Measurements from ENCODE around the gene PLEKHG3.

PLEKHG3 gene

GRCh38 chr14:64732536-64733120, 28.4 kb downstream of the PLEKHG3 start:
- no peak overlapping the region for H3K4me3 ChIP-seq (ENCODE audit: low read length)
- no peak for TF ChIP-seq ZNF274 (IDR thresholded peaks at IDR 0.05; ENCODE audit: low read depth, low read length)

GRCh38 chr14:64733321-64733720, 29.1 kb downstream of the PLEKHG3 start:
- no peak overlapping the region for H3K4me3 ChIP-seq (ENCODE audit: low read length)
- TF ChIP-seq ZNF274 (IDR thresholded peaks at IDR 0.05; ENCODE audit: low read depth, low read length) = no peak

DNA sequence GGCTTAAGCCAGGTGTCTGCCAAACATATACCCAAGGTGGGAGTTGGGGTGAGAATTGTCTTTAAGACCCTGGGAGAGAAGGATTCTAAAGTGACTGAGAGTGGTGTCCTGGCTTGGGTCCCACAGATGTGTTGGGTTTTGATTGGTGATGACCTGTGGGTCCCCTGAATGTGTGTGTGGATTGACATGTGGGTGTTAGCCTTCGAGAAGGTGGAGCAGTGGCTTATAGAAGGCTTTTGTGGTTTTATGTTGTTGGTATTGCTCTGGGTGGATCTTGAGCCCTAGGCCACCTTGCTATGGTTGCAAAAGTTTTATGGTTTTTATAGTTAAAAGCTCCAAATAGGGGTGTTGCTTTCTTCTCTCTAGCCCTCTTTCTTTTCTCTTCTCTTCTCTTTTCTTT, 29.7 kb downstream of the PLEKHG3 start:
- H3K4me3 ChIP-seq (ENCODE audit: low read length) = no peak overlapping the region
- TF ChIP-seq ZNF274 (IDR thresholded peaks at IDR 0.05; ENCODE audit: low read depth, low read length) = no peak

DNA sequence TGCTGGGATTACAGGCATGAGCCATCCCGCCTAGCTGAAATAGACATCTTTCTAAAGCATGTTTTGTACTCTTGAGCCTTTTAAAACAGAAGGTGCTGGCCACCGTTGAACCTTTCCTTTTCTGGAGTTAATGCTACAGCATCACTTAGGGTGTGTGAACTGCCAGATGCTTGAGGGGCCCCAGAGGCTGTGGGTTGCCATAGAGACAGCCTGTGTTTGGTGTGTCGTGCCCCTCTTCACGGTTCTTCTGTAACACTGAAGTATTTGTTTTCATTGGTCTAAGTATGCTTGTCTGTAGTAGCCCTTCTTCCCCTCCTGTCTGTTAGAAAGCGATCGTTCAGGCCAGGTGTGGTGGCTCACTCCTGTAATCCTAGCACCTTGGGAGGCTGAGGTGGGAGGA, 30.8 kb downstream of the PLEKHG3 start:
- no peak for TF ChIP-seq ZNF274 (IDR thresholded peaks at IDR 0.05; ENCODE audit: low read depth, low read length)
- no peak overlapping the region for H3K4me3 ChIP-seq (ENCODE audit: low read length)

GRCh38 chr14:64736271-64737169, 32.3 kb downstream of the PLEKHG3 start:
- H3K4me3 ChIP-seq (ENCODE audit: low read length) = no peak overlapping the region
- TF ChIP-seq ZNF274 (IDR thresholded peaks at IDR 0.05; ENCODE audit: low read depth, low read length) = no peak

- TF ChIP-seq ZNF274 (IDR thresholded peaks at IDR 0.05; ENCODE audit: low read depth, low read length) = no peak
- no peak overlapping the region for H3K4me3 ChIP-seq (ENCODE audit: low read length)
Observed at GRCh38 chr14:64737391-64738280, 33.4 kb downstream of the PLEKHG3 start.

DNA sequence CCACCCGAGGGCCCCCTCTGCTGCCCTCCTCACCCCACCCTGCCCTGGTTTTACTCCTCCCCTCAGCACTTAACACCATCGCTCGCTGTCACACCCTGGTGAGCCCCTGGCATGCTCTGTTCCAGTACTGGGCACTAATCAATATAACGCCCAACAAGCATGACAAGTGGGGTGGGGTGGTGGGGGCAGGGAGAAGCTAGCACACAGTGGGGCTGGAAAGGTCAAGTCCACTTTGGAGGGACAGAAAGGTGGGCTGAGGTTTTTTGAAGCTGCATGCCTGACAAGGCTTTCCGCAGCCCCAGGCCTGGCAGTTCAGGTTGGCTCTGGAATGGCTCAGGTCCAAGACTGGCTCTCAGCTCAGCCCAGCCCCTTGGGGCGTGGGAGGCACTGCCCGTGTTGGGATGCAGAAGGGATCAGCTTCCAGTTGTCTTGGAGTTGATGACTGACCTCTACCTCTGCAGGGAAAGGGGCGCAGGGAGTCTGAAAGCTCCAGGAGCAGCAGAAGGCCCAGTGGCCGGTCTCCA, 34.1 kb downstream of the PLEKHG3 start:
- H3K4me3 ChIP-seq (ENCODE audit: low read length) = no peak overlapping the region
- no peak for TF ChIP-seq ZNF274 (IDR thresholded peaks at IDR 0.05; ENCODE audit: low read depth, low read length)

DNA sequence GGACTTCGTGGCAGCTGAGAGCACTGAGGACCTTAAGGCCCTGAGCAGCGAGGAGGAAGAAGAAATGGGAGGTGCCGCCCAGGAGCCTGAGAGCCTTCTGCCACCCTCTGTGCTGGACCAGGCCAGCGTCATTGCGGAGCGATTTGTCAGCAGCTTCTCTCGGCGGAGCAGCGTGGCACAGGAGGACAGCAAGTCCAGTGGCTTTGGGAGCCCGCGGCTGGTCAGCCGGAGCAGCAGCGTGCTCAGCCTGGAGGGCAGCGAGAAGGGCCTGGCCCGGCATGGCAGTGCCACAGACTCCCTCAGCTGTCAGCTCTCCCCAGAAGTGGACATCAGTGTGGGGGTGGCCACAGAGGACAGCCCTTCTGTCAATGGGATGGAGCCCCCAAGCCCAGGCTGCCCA, 37.0 kb downstream of the PLEKHG3 start:
- no peak for TF ChIP-seq ZNF274 (IDR thresholded peaks at IDR 0.05; ENCODE audit: low read depth, low read length)
- H3K4me3 ChIP-seq (ENCODE audit: low read length) = no peak overlapping the region

DNA sequence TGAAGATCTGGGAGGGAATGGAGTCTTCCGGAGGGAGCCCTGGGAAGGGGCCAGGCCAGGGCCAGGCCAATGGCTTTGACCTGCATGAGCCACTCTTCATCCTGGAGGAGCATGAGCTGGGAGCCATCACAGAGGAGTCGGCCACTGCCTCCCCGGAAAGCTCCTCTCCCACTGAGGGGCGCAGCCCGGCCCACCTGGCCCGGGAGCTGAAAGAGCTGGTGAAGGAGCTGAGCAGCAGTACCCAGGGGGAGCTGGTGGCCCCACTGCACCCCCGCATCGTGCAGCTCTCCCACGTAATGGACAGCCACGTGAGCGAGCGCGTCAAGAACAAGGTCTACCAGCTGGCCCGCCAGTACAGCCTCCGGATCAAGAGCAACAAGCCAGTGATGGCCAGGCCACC, 37.7 kb downstream of the PLEKHG3 start:
- no peak overlapping the region for H3K4me3 ChIP-seq (ENCODE audit: low read length)
- TF ChIP-seq ZNF274 (IDR thresholded peaks at IDR 0.05; ENCODE audit: low read depth, low read length) = no peak

- no peak for TF ChIP-seq ZNF274 (IDR thresholded peaks at IDR 0.05; ENCODE audit: low read depth, low read length)
Observed at GRCh38 chr14:64743061-64743460, 38.8 kb downstream of the PLEKHG3 start.

DNA sequence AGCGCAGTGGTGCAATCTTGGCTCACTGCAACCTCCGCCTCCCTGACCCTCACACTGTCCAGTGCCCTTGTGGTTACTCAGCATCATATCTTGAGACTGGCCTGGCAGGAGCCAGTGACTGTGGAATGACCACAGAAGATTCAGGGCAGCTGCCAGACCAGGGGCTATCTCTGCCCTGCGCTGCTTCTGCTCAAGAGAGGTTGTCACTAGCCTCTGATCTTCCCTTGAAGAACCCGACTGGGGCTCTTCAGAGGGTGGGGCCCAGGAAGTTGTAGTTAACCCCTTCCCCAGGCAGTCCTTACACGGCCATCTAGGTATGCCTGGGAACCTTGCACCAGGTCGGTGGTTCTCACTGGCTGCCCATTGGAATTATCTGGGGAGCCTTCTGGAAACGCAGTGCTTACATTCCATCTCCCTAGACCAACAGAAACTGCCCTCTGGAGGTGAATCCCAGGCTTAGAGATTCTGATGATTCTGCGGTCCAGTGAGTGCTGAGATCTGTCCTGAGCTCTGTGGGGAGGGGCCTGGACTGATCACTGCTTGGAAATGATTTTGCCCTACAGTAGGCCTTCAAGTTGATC, 41.4 kb downstream of the PLEKHG3 start:
- TF ChIP-seq ZNF274 (IDR thresholded peaks at IDR 0.05; ENCODE audit: low read depth, low read length) = no peak
- H3K4me3 ChIP-seq (ENCODE audit: low read length) = no peak overlapping the region

More at GRCh38 chr14:64743061-64743460, 38.8 kb downstream of the PLEKHG3 start:
- H3K4me3 ChIP-seq (ENCODE audit: low read length) = no peak overlapping the region

DNA sequence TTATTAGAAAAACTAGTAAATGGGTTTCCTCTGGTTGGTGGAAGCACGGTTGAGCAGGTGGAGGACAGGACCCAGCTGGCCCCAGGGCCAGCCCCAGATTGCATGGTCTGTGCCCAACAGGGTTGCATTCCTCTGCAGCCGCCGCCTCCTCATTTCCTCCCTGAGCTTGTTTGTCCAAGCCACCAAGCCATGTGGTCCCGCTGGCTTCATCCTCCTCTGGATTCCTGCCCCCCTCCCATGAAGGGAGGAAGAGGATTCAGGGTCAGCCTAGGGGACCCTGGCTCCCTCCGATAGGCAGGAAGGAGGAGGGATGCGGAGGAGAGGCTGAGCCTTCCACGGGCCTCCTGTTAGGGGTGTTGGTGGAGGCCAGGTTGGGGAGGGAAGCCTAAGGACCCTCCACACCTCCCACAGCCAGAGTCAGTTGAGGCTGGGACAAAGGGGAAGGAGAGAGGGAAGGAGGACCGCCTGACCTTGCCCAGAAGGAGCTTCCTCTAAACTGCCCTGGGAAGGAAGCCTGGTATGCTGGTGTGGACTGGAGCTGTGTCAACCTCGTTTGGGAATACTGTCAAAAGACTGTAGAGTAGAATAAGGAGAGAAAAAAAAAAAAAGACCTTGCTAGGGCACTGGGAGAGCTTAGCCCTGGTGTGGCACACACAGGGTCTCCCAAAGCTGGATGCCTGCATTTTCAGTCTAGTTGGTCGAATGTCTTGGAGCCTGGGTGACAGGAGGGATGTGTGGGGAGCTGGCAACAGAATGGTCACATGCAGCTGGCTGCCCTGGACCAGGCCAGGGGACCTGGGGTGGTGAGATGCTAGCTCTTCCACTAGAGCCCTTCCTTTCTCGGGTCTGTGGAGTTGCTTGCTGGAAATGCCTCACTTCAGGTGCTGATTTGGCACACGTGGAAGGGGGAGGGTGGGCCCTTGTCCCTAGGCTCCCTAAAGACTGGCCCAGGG, 42.4 kb downstream of the PLEKHG3 start:
- H3K4me3 ChIP-seq (ENCODE audit: low read length) = no peak overlapping the region
- no peak for TF ChIP-seq ZNF274 (IDR thresholded peaks at IDR 0.05; ENCODE audit: low read depth, low read length)

- TF ChIP-seq ZNF274 (IDR thresholded peaks at IDR 0.05; ENCODE audit: low read depth, low read length) = no peak
- no peak overlapping the region for H3K4me3 ChIP-seq (ENCODE audit: low read length)
Observed at GRCh38 chr14:64747327-64747726, 43.1 kb downstream of the PLEKHG3 start.

Data from GM08714 (cell line).